Measurements from ENCODE around the gene MRPS26.
"Not testable (repeated sequence)": the region's sequence is repeated elsewhere in the genome, so short reads cannot be mapped to it uniquely, and the experiment has no call there.

Gene MRPS26

GRCh38 chr20:3045816-3046676, at the start of gene MRPS26:
TSS of gene MRPS26 (plus strand) at chr20:3046052. CDS start at chr20:3046069, 17 bp downstream.
- peak; percentile 41 for DNase-seq

DNA sequence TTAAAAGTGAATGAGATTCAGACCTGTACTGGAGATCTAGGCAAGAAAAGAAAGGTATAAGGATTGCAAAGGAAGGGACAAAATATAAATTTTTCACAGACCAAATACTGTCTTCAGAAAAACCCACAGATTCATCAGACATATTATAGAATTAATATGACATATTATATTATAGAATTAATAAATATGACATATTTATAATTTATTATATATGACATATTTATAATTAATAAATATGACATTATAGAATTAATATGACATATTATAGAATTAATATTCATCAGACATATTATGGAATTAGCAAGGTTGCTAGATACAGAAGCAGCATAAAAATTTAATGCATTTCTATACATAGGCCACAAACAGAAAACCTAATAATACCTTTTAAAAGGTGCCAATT, 47.1 kb upstream of the MRPS26 start:
- DNase-seq, result no peak

- no peak for DNase-seq
Observed at GRCh38 chr20:3000852-3001523, 44.9 kb upstream of the MRPS26 start.

GRCh38 chr20:3003416-3003815, 42.4 kb upstream of the MRPS26 start:
- no peak for DNase-seq

GRCh38 chr20:3010985-3011723, 34.7 kb upstream of the MRPS26 start:
- no peak for DNase-seq

DNA sequence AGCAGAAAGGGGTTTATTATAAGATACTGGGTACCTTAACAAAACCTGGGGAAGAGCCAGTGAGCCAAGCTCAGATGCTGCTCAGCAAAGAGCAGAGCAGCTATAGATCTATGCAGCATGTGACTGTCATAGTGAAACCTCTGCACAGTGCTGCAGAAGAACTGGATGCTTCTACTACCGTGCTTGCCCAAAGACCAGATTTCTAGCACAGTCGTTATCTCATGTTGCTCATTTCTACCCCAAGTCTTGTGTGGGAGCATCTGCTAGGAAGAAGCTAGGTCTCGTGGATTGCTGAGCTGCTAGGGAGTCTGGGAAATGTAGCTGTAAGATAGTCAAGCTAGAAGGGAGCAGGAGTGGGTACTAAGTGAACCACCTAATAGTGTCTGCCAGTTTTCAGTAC, 34.1 kb upstream of the MRPS26 start:
- no peak for DNase-seq

GRCh38 chr20:3013771-3014170, 32.1 kb upstream of the MRPS26 start:
- no peak for DNase-seq

GRCh38 chr20:3014179-3014578, 31.7 kb upstream of the MRPS26 start:
- no peak for DNase-seq

- no peak for DNase-seq
Observed at GRCh38 chr20:3014662-3015061, 31.2 kb upstream of the MRPS26 start.

GRCh38 chr20:3015302-3015701, 30.6 kb upstream of the MRPS26 start:
- DNase-seq, result not testable (repeated sequence)

GRCh38 chr20:3021327-3021726, 24.5 kb upstream of the MRPS26 start:
- DNase-seq, result no peak

DNA sequence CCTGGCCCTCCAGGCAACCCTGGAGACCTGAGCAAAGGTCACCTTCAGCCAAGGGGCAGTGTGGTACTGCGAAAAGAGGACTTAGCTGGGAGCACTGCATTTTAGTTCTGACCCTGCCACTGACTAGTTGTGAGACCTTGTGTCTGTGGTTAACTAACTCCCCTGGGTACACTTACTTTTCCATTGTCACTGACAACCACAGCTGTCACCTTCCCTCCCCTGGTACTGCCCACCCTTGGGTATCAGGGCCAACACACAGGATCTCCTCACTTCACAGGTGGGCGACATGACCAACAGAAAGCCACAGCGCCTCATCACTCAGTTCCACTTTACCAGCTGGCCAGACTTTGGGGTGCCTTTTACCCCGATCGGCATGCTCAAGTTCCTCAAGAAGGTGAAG, 24.1 kb upstream of the MRPS26 start:
- no peak for DNase-seq

DNA sequence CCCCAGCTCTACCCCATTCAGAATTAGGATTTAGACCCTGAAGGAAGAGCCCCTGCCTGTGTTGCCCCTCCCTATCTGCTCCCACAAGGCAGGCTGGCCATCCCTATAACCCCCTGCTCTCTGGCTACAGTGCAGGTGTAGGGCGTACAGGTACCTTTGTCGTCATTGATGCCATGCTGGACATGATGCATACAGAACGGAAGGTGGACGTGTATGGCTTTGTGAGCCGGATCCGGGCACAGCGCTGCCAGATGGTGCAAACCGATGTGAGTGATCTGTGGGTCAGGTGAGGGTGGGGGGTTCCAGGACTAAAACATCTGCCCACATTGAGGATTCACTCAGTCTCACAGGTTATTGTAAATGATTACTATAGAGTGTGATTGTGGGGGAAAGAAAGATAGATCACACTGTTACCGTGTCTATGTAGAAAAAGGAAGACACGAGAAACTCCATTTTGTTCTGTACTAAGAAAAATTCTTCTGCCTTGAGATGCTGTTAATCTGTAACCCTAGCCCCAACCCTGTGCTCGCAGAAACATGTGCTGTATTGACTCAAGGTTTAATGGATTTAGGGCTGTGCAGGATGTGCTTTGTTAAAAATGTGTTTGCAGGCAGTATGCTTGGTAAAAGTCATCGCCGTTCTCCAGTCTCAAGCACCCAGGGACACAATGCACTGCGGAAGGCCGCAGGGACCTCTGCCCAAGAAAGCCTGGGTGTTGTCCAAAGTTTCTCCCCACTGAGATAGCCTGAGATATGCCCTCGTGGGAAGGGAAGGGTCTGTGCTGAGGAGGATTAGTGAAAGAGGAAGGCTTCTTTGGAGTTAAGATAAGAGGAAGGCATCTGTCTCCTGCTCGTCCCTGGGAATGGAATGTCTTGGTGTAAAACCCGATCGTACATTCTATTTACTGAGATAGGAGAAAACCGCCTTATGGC, 23.0 kb upstream of the MRPS26 start:
- not testable (repeated sequence) for DNase-seq

DNA sequence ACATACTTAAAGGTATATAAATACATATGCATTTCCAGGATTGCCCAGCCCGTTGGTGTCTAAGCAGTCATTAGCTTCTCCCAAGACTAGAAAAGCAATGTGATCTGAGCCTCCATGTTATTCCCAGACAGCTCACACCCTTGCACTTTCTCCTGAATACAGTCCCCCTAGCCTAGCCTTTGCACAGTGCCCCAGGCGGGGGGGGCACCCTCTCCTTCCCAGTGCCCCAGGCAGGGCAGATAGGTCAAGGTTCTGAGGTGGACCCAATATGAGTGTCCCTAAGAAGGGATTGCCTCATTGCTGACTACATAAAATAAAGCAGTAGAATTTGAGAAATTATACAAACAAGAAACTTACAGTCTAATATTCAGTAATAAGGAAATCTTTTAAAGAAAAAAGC, 17.9 kb upstream of the MRPS26 start:
- no peak for DNase-seq

- DNase-seq, result no peak
Observed at GRCh38 chr20:3031524-3032147, 14.2 kb upstream of the MRPS26 start.

- DNase-seq, result no peak
Observed at GRCh38 chr20:3032624-3033023, 13.2 kb upstream of the MRPS26 start.

- DNase-seq, result no peak
Observed at GRCh38 chr20:3037654-3038053, 8.2 kb upstream of the MRPS26 start.

GRCh38 chr20:3038454-3038853, 7.4 kb upstream of the MRPS26 start:
- no peak for DNase-seq

- DNase-seq, result no peak
Observed at GRCh38 chr20:3039426-3039825, 6.4 kb upstream of the MRPS26 start.

DNA sequence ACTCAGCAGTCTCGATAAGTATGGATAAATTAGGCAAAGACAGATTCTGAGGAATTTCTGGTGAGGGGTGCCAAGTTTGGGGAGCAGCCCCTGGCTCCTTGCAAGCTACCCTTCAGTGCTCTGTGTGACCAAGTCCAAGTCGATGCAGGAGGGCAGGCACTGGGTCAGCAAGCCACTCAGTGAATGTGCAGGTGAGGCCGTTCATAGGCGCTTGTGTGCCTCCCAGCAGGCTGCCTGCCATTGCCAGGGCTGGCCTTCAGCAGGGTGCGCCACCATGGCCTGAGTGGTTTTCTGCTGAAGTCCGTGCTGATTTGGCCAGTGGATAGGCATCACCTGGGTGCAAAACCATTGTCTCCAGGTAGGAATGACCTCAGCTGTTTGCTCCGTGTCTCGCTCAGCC, 5.8 kb upstream of the MRPS26 start:
- DNase-seq, result no peak

- DNase-seq, result no peak
Observed at GRCh38 chr20:3041854-3042409, 3.9 kb upstream of the MRPS26 start.

- no peak for DNase-seq
Observed at GRCh38 chr20:3042625-3043024, 3.2 kb upstream of the MRPS26 start.

All from NCI-H1048 (cell line).